22Rv1 (cell line): ENCODE measurements around the gene UBE2L5.

Experiments used
- CTCF ChIP-seq: fragments of 450-650 bp; IDR thresholded peaks from 2 replicates; pipeline ENCODE4 v1.5.1; 2017; ENCODE audit warnings: mild to moderate bottlenecking
- ZFX ChIP-seq: fragments of 450-650 bp; IDR thresholded peaks from 2 replicates; pipeline ENCODE4 v1.6.1; 2017; ENCODE audit warnings: antibody characterized with exemption, borderline replicate concordance

- no peak for TF ChIP-seq CTCF
- TF ChIP-seq ZFX, result no peak
Observed at GRCh38 chr13:30463787-30464495, 41.6 kb downstream of the UBE2L5 start.
